Mesendoderm (in vitro differentiated cells): ENCODE results near the gene EVI5L.

Experiments
- DNase-seq: peaks from one replicate; pipeline ENCODE4 v3.0.0; 2013
- H2AK5ac ChIP-seq: 2 replicates; pipeline ENCODE4 v1.6.1; 2013; ENCODE audit warnings: low read length, inconsistent platforms
- H2BK120ac ChIP-seq: 2 replicates; pipeline ENCODE4 v1.6.1; 2013; ENCODE audit warnings: low read depth, mild to moderate bottlenecking, low read length, moderate library complexity, mixed read lengths
- H2BK15ac ChIP-seq: replicated peaks from 2 replicates; pipeline ENCODE4 v1.6.1; 2013; ENCODE audit warnings: low read depth, mild to moderate bottlenecking, moderate library complexity
- H2BK5ac ChIP-seq: 2 replicates; pipeline ENCODE4 v1.6.1; 2013; ENCODE audit warnings: low read length, inconsistent platforms
- H3K18ac ChIP-seq: 2 replicates; pipeline ENCODE4 v1.6.1; 2013; ENCODE audit warnings: mild to moderate bottlenecking, low read length, mixed read lengths
- H3K23ac ChIP-seq: one replicate; pipeline ENCODE4 v1.6.1; 2013; ENCODE audit warnings: low read length
- H3K27ac ChIP-seq: 2 replicates; pipeline ENCODE4 v1.5.1; 2013; ENCODE audit warnings: low read depth, mild to moderate bottlenecking, inconsistent platforms, low read length, moderate library complexity
- H3K27me3 ChIP-seq: 2 replicates; pipeline ENCODE4 v1.6.1; 2013; ENCODE audit warnings: low read length, control low read depth, mild to moderate bottlenecking, inconsistent platforms; ENCODE audit not compliant: insufficient read depth, poor library complexity
- H3K36me3 ChIP-seq: 2 replicates; pipeline ENCODE4 v1.6.1; 2013; ENCODE audit warnings: low read length, inconsistent platforms; ENCODE audit not compliant: control insufficient read depth, insufficient read depth
- H3K4ac ChIP-seq: one replicate; pipeline ENCODE4 v1.6.1; 2013; ENCODE audit warnings: low read depth, mild to moderate bottlenecking, low read length, moderate library complexity
- H3K4me1 ChIP-seq: 2 replicates; pipeline ENCODE4 v1.6.1; 2013; ENCODE audit warnings: low read depth, low read length, inconsistent platforms; ENCODE audit not compliant: control insufficient read depth
- H3K4me2 ChIP-seq: 2 replicates; pipeline ENCODE4 v1.6.1; 2013; ENCODE audit warnings: low read length
- H3K4me3 ChIP-seq: 2 replicates; pipeline ENCODE4 v1.5.1; 2013; ENCODE audit warnings: mild to moderate bottlenecking, low read length
- H3K56ac ChIP-seq: one replicate; pipeline ENCODE4 v1.6.1; 2013; ENCODE audit warnings: low read length
- H3K79me1 ChIP-seq: 2 replicates; pipeline ENCODE4 v1.6.1; 2013; ENCODE audit warnings: low read length, inconsistent platforms
- H3K79me2 ChIP-seq: 2 replicates; pipeline ENCODE4 v1.6.1; 2013; ENCODE audit warnings: mild to moderate bottlenecking, low read length; ENCODE audit not compliant: control insufficient read depth, insufficient read depth
- H3K9ac ChIP-seq: 2 replicates; pipeline ENCODE4 v1.6.1; 2013; ENCODE audit warnings: low read length, inconsistent platforms
- H4K5ac ChIP-seq: one replicate; pipeline ENCODE4 v1.6.1; 2013; ENCODE audit warnings: low read length
- H4K8ac ChIP-seq: one replicate; pipeline ENCODE4 v1.6.1; 2013; ENCODE audit warnings: low read depth, mild to moderate bottlenecking, control low read depth, low read length, moderate library complexity
- WGBS: extraction: QIAGEN DNeasy Blood & Tissue Kit; methylation state at CpG from one replicate; pipeline ENCODE4 v1.1.7; 2013; ENCODE audit warnings: low lambda C conversion rate, missing lambda C conversion rate; ENCODE audit not compliant: insufficient coverage; ENCODE audit errors: extremely low coverage; 5-methylcytosine and 5-hydroxymethylcytosine counted together

EVI5L gene

GRCh38 chr19:7871437-7872305 is 41.7 kb downstream of the EVI5L start:
- no peaks in the 10 kb centered on the region for H3K36me3 ChIP-seq
- H2BK120ac ChIP-seq, result no peak overlapping the region
- no peak overlapping the region for H2BK5ac ChIP-seq
- H3K27me3 ChIP-seq, result peaks cover 9% of the 10 kb centered on the region
- no peaks in the 10 kb centered on the region for H3K4me1 ChIP-seq
- H3K4ac ChIP-seq, result no peak overlapping the region
- no peak overlapping the region for H4K8ac ChIP-seq
- no peak overlapping the region for H3K18ac ChIP-seq
- H3K27ac ChIP-seq, result no peak overlapping the region
- H2AK5ac ChIP-seq, result no peak overlapping the region
- no peak overlapping the region for H3K23ac ChIP-seq
- H3K4me2 ChIP-seq, result peak overlapping the region; percentile 33
- peak overlapping the region; percentile 62 for H3K56ac ChIP-seq
- no peak overlapping the region for H2BK15ac ChIP-seq
- peak; percentile 97 for DNase-seq
- H3K79me1 ChIP-seq, result no peaks in the 10 kb centered on the region
- no peaks in the 10 kb centered on the region for H3K79me2 ChIP-seq
- no peak overlapping the region for H4K5ac ChIP-seq
- no peak overlapping the region for H3K4me3 ChIP-seq
- WGBS, result no CpG with 5 or more reads among the region's 33 CpGs
- no peak overlapping the region for H3K9ac ChIP-seq

GRCh38 chr19:7872306-7873204 is 42.5 kb downstream of the EVI5L start:
- no peak overlapping the region for H2AK5ac ChIP-seq
- WGBS, result no CpG with 5 or more reads among the region's 47 CpGs
- H3K79me1 ChIP-seq, result no peaks in the 10 kb centered on the region
- H3K4ac ChIP-seq, result no peak overlapping the region
- no peak overlapping the region for H3K9ac ChIP-seq
- no peak overlapping the region for H2BK5ac ChIP-seq
- H3K23ac ChIP-seq, result no peak overlapping the region
- peak overlapping the region; percentile 25 for H3K4me2 ChIP-seq
- no peak overlapping the region for H2BK120ac ChIP-seq
- no peaks in the 10 kb centered on the region for H3K4me1 ChIP-seq
- no peak overlapping the region for H3K18ac ChIP-seq
- H4K5ac ChIP-seq, result no peak overlapping the region
- no peaks in the 10 kb centered on the region for H3K79me2 ChIP-seq
- no peak overlapping the region for H3K27ac ChIP-seq
- no peaks in the 10 kb centered on the region for H3K36me3 ChIP-seq
- H2BK15ac ChIP-seq, result no peak overlapping the region
- DNase-seq, result no peak
- H3K56ac ChIP-seq, result no peak overlapping the region
- H3K27me3 ChIP-seq, result peaks cover 7% of the 10 kb centered on the region
- no peak overlapping the region for H4K8ac ChIP-seq
- H3K4me3 ChIP-seq, result no peak overlapping the region

GRCh38 chr19:7873304-7874075 is 43.5 kb downstream of the EVI5L start:
- H2AK5ac ChIP-seq, result no peak overlapping the region
- DNase-seq, result no peak
- no peaks in the 10 kb centered on the region for H3K4me1 ChIP-seq
- H3K36me3 ChIP-seq, result no peaks in the 10 kb centered on the region
- H2BK15ac ChIP-seq, result no peak overlapping the region
- peak overlapping the region; percentile 22 for H3K4me2 ChIP-seq
- peak overlapping the region; percentile 49 for H3K56ac ChIP-seq
- no peak overlapping the region for H3K23ac ChIP-seq
- H3K18ac ChIP-seq, result peak overlapping the region; percentile 22
- no peak overlapping the region for H2BK5ac ChIP-seq
- no peak overlapping the region for H4K5ac ChIP-seq
- H3K79me2 ChIP-seq, result no peaks in the 10 kb centered on the region
- no peak overlapping the region for H2BK120ac ChIP-seq
- WGBS, result no CpG with 5 or more reads among the region's 53 CpGs
- no peak overlapping the region for H4K8ac ChIP-seq
- no peak overlapping the region for H3K9ac ChIP-seq
- no peak overlapping the region for H3K4ac ChIP-seq
- H3K4me3 ChIP-seq, result no peak overlapping the region
- H3K79me1 ChIP-seq, result no peaks in the 10 kb centered on the region
- peaks cover 7% of the 10 kb centered on the region for H3K27me3 ChIP-seq
- no peak overlapping the region for H3K27ac ChIP-seq

- no peak within 1 kb of the TSS for H4K5ac ChIP-seq
- no peak within 1 kb of the TSS for H2BK15ac ChIP-seq
- H3K4me3 ChIP-seq, result peak within 1 kb of the TSS; percentile 38
- no peak within 1 kb of the TSS for H3K9ac ChIP-seq
- no peak within 1 kb of the TSS for H2BK5ac ChIP-seq
- no peaks in the 10 kb centered on the region for H3K4me1 ChIP-seq
- H3K27ac ChIP-seq, result no peak within 1 kb of the TSS
- no peaks in the 10 kb centered on the region for H3K79me2 ChIP-seq
- H3K4ac ChIP-seq, result no peak within 1 kb of the TSS
- no peak within 1 kb of the TSS for H4K8ac ChIP-seq
- no peaks in the 10 kb centered on the region for H3K79me1 ChIP-seq
- H3K4me2 ChIP-seq, result peak within 1 kb of the TSS; percentile 73
- H3K36me3 ChIP-seq, result no peaks in the 10 kb centered on the region
- peak; percentile 71 for DNase-seq
- peak within 1 kb of the TSS; percentile 22 for H3K18ac ChIP-seq
- no peak within 1 kb of the TSS for H2BK120ac ChIP-seq
- H3K23ac ChIP-seq, result no peak within 1 kb of the TSS
- H3K27me3 ChIP-seq, result peaks cover 7% of the 10 kb centered on the region
- H3K56ac ChIP-seq, result peak within 1 kb of the TSS; percentile 49
- no peak within 1 kb of the TSS for H2AK5ac ChIP-seq
- no CpG with 5 or more reads among the region's 88 CpGs for WGBS
These were observed 44.3 kb downstream of the EVI5L start, which contains the start of gene PRR36 for GRCh38 chr19:7874076-7874896. Gene PRR36, minus strand, starts transcription at chr19:7874390. Its CDS starts 701 bp downstream, at chr19:7873689.

- no peak overlapping the region for H2AK5ac ChIP-seq
- no peak overlapping the region for H2BK120ac ChIP-seq
- no peak overlapping the region for H3K23ac ChIP-seq
- no peaks in the 10 kb centered on the region for H3K4me1 ChIP-seq
- H3K4ac ChIP-seq, result no peak overlapping the region
- H3K56ac ChIP-seq, result no peak overlapping the region
- H2BK5ac ChIP-seq, result no peak overlapping the region
- H3K18ac ChIP-seq, result no peak overlapping the region
- H2BK15ac ChIP-seq, result no peak overlapping the region
- no peak overlapping the region for H3K27ac ChIP-seq
- no peak overlapping the region for H3K4me3 ChIP-seq
- no peak overlapping the region for H4K5ac ChIP-seq
- DNase-seq, result no peak
- no CpG with 5 or more reads among the region's 12 CpGs for WGBS
- H3K79me2 ChIP-seq, result no peaks in the 10 kb centered on the region
- H4K8ac ChIP-seq, result no peak overlapping the region
- H3K79me1 ChIP-seq, result no peaks in the 10 kb centered on the region
- peaks cover 7% of the 10 kb centered on the region for H3K27me3 ChIP-seq
- H3K36me3 ChIP-seq, result no peaks in the 10 kb centered on the region
- H3K4me2 ChIP-seq, result peak overlapping the region; percentile 31
- H3K9ac ChIP-seq, result no peak overlapping the region
These were observed 44.9 kb downstream of the EVI5L start for GRCh38 chr19:7874897-7875273.
